DLD1 (cell line): ENCODE measurements around the gene MAB21L4.

ENCODE experiments used
- in situ Hi-C: cut with HindIII; loops from 2 replicates; pipeline ENCODE4 v1.10.0; 2017; ENCODE audit warnings: low sequenced_read_pairs

The MAB21L4 gene

DNA sequence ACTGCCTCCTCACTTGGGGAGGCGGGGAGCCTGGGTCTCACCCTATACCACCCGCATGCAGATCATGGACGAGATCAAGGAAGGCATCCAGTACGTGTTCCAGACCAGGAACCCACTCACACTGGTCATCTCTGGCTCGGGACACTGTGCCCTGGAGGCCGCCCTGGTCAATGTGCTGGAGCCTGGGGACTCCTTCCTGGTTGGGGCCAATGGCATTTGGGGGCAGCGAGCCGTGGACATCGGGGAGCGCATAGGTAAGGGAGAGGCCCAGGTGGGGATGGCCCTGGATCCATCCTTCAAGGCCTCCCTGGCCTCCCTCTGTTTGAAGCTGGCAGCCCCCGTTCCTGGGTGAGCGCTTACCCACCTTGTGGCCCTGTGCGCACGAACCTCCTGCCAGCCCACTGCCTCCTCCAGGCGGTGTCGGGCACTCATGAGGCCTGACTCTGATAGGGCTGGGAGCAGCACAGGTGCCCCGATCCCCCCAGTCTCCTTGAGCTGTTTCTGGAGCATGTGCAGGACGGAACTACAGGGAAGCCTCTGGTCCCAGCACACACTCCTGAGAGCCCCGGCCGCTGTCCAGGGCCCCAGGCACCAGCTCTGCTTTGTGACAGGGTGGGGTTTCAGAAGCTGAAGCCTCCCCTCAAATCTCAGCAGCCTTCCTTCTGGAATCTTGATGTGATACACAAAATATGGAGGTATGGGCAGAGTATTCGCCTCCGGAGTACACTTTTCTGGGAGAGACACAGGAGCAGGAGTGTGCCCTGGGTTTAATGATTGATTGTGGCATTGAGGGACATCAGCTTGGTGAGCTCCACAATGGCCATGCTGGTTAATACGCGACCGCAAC is 26.6 kb downstream of the MAB21L4 start:
- in situ Hi-C loops = no loop called here

DNA sequence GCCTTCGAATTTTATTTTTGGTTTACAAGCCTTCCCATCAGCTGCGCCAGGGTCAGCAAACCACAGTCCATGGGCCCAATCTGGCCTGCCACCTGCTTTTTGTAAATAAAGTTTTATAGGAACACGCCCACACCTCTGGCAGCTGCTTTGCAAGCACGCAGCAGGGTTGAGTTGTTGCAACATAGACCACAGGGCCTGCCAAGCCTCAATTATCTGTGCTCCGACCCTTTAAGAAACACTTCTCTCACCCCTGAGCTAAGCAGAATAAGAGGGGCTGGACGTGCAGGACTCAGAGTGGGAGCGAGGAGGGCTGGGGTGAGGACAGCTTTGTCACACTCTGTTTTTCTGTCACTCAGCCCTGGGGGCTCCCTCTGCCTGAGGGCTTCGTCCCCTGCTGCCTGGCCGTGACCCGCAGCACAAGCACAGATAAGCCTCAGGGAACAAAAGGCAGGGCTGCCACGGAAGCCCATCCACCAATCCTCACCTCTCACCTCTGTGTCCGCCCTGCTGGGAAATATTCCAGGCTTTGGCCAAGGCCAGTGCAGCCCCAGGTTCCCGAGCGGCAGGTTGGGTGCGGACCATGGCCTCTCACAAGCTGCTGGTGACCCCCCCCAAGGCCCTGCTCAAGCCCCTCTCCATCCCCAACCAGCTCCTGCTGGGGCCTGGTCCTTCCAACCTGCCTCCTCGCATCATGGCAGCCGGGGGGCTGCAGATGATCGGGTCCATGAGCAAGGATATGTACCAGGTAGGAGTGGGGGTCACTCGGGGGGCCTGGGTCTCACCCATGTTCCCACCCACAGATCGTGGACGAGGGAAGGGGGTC is 27.5 kb downstream of the MAB21L4 start, which contains the start of gene AGXT:
TSS of gene AGXT (plus strand) at position 539 of the 823 bp plus-strand sequence. CDS start at position 581, 42 bp downstream.
- in situ Hi-C loops = no loop called here

DNA sequence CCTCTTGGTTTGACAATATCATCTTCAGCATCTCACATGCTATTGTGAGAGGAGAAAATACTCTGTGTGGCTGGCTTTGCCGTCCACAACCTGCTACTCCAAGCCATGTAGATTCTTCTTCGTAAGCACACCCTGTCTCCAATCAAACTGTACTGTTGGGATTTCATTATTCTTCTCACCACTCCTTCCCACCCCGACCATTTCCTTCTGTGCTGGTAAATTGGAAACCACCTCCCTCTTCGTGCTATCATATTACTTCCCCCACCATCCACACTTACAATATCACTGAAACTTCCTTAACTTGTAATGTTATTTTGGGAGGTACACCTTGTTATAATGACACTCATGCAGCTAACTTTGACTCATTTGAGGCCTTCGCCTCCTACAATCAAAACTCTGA is 30.6 kb downstream of the MAB21L4 start:
- in situ Hi-C loops = no loop called here

DNA sequence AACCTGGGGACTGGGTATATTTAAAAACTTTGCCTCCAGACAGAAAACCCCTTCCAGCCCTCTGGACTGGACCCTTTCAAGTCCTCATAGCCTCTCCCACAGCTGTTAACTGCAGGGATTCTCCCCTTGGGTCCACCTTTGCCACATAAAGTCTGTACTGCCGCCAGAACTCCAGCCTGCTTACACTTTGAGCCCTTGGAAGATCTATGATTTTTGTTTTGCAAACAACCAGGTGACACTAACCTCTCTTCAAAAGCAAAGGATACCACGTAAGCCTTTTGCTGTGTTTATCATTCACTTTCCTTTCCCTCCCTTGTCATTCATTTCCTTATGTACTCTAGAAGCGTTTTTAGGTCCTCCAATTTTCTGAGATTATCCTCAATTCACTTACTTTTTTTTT is 31.5 kb downstream of the MAB21L4 start:
- in situ Hi-C loops = no loop called here

DNA sequence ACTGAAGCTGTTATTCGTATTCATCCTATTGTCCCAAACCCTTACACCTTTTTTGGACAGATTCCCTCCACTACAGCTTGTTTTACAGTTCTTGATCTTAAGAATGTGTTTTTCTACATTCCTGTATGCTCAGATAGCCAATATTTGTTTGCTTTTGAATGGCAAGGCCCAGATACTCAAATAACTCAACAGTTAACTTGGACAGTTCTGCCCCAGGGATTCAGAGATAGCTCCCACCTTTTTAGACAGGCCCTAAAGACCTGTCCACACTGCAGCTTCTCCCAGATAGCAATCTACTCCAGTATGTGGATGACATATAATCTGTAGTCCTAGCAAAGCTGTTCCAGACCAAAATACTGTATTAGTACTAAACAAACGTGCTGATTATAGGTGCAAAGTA is 34.4 kb downstream of the MAB21L4 start:
- in situ Hi-C loops = no loop called here

DNA sequence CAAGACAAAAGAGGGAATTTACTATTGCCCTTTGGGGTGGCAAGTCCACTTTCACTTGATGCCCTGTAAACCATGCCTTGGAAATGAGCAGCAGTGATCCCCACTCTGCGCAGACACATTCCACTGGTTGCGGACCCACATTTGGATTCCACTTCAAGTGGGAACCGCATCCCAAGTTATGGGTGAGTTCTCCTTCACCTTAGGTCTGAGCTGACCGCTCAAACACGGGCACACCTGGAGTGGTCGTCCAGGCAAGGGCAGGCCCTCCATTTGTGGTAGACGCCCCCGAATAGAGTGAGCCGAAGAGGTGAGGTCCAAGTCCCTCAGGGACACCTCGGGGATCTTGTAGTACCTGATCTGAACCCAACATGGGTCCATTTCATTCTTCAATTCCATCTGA is 37.1 kb downstream of the MAB21L4 start:
- in situ Hi-C loops = no loop called here

DNA sequence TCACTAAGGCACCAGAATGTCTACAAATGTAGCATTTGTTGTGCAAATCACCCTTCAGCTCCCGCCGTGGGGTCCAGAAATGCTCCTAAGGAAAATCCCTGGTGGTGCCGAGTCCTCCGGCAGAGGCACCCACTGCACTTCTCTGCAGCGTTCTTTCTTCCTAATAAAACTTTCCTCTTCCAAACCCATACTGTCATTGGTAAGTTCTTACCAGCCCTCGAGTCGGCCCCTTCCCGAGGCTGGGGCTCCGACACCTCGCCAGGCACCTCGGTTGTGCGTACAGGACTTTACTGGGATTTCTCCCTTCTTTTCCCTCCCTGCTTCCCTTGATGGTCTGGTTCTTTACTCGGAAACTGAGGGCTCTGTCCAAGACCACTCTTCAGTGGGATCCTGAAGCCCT is 37.6 kb downstream of the MAB21L4 start:
- in situ Hi-C loops = no loop called here

DNA sequence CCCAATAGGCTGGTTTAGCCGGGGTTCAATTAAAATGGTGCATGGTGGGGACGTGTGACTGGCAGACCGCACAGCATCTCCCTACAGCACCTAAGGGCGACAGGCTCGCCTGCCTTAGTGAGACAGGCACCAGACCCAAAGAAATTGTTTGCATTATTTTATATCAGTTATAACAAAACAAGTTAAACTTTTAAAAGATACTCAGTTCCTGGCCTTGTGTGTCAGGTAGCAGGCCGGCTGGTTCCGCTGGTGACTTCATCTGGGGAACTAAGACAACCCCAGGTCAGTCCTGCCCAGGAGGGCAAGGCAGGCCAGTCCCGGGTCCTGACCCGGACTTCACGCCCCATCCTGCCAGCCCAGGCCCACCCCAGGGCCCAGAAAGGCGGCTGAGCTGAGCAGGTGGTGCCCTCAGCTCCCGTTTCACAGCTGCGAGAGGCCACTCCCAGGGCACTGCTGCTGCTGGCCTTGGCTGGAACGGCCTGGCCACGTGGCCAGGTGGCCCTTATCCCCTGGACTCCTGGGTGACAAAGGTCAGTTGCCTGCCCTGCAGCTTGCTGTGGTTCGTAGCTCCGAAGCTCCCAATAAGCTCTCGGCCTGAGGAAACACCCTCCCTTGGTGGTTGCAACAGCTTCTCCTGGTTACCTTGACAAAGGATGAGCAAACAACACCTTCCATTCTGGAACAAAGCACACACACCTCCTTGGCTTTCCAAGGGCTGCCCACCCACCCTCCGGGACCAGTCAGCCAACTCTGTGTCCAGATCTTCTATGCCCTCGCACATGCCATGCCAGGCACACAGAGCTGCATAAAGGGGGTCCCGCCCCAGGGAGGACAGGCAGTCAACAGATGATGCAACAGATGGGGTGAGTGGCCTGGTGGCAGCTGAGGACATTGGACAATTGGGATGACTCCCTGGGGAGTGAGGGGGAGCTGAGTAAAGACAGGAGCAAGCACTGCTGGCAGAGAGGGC is 38.6 kb downstream of the MAB21L4 start:
- in situ Hi-C loops = no loop called here

DNA sequence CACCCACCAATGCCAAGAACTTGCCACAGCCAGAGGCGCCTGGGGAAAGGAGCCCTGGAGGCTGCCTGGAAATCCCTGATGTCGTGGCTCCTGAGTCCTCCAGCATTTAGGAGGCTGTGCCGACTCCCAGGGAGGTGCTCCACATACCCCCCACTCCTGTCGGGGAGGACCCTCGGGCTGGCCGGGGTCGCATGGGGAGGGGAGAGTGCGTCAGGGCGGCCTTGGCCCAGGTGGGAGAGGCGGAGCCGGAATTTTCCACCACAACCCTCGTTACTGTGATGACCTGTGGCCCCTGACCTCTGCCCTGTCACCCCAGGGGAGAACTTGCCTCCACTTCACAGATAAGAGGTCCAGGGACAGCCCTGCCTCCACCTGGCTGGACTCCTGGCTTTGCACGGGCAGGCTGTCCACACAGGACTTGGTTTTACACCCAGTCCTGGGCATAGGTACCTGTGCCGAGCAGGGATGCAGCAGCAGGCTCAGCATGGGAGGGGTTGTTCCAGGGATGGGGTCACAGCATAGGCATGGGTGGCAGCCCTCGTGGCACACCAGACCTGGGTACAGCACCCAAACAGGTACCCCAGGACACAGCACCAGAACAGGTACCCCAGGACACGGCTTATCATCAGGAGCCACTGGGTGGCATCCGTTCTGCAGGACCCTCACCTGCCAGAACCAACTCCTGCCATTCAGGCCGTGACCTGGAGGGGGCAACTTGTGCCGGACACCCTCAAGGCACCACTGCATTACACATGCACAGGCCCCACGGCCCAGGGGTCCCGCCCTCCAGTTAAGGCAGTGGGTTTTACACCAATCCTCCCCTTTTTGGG is 39.6 kb downstream of the MAB21L4 start:
- in situ Hi-C loops = no loop called here

DNA sequence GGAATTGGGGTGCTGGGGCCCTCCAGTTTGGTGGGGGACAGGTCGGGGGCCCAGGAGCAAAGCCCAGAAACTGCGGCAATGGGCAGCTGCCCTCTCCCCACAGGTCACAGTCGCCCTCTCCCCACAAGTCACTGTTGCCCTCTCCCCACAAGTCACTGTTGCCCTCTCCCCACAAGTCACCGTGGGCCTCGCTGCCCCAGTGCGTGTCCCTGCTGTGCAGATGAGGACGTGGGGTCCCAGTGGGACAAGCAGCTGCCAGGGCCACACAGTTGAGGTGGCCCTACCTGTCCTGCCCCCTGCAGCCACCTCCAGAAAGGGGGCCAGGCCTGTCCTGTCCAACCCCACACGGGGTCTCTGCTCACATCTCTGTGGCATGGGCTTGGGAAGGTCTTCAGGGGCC is 40.3 kb downstream of the MAB21L4 start:
- in situ Hi-C loops = no loop called here

DNA sequence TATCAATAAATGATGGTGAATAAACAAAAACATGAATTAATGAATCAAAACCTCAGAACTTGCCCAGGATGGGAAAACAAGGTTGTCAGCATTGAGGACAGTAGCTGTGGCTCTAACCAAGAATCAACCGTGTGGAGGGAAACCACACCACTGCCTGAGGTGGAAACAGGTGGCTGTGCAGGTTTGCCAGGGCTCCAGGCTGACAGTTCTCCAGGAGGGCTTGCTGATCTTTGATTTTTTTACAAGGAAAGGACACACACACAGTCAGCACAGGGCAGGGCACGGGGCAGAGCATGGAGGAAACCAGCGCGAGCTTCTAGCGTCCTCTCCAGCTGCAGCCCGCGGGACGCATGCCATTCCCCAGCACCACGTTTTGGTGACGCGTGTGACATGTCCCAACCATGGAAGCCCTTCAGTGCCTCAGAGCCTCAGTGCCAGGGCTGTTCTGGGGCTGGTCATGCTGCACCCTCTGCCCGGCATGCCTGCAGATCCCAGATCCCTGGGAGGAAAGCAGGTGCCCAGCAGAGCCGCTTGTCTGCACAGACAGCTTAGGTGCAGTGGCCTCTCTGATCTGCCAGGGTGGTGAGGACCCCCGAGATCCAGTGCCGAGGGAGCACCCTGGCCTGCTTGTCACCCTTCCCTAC is 43.2 kb downstream of the MAB21L4 start:
- in situ Hi-C loops = no loop called here

DNA sequence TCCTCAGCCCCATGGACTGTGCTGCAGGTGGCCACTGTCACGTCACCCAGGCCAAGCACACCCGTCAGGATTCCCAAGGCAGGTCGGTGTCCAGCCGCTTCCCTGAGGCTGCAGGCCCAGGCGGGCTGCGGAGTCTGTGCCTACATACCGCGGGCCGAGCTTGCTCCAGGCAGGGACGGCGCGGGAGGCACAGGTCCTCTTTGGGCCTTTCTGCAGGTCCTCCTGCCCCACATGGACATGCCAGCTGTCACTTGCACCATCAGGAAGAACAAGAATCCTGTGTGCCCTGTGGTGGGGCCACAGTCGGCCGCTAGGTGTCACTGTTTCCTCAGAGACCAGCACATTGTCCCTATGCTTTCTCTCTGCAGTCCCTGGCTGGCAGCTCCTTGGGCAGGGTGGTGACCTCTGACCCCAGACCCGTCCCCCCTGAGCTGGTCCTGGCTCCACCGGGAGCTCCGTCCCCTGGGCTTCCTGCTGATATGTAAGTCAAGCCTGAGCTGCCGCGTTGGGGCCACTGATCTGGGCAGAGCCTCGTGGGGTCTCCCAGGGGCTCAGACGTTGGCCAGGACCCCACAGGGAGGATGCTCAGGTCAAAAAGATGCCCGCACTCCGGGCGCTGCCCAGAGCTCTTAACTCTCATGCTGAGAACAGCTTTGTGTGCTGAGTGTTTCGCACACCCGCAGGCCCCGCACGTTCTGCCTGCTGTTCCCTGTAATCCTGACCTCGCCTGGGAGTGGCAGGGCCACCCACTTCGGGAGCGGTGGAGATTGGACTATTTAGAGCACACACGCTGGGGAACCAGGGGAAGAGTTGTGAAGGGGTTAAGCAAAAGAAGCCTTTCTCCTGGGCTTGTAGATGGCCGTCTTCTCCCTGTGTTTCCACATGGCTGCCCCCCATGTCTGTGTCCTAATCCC is 44.6 kb downstream of the MAB21L4 start:
- in situ Hi-C loops = no loop called here

DNA sequence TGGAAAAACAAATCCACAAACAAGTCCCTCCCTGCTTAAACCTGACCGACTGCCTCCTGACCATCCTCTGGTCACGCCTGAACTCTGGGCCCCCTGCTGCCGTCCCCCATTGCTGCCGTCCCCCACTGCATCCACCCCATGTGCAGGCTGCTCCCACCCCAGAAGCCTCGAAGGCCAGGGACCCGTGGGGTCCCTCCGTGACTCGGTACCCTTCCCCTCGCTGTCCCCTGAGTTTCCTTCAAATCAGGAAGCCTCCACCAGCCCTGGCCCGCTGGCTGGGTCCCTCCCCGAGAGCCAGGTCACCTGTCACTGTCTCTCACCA is 45.2 kb downstream of the MAB21L4 start:
- in situ Hi-C loops = no loop called here

DNA sequence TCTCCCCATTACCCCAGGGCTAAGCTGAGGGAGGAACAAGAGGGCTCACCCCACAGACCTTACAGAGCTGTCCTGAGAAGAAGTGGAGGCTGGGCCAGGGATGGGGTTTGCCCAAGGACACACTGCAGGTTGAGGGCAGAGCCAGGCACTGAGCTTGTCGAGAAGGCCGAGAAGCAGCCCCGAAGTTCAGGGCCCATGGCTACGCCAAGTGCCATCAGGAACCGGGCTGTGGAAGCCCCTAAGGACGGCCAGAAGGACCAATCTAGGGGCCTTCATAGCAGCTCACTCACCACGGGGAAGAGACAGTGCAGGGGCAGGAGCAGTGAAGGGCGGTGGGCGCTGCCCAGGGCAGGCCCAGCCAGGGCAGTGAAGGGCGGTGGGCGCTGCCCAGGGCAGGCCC is 45.9 kb downstream of the MAB21L4 start:
- in situ Hi-C loops = no loop called here

DNA sequence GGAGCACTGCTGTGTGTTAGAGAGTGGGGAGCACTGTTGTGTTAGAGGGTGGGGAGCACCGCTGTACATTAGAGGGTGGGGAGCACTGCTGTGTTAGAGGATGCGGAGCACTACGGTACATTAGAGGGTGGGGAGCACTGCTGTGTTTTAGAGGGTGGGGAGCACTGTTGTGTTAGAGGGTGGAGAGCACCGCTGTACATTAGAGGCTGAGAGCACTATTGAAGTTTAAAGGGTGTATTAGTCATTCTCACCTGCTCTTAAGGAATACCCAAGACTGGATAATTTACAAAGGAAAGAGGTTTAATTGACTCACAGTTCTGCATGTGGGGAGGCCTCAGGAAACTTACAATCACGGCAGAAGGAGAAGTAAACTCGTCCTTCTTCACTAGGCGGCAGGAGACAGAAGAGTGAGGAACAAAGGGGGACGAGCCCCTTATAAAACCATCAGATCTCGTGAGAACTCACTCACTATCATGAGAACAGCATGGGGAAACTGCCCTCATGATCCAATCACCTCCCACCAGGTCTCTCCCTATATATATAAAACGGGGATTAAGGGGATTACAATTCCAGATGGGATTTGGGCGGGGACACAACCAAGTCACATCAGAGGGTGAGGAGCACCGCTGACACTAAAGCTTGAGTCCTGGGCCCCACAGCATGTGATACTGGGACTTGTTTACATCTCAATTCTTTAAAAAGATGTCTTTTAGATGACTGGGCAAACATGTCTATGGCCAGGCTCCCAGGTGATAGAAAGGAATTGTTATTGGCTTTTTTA is 46.9 kb downstream of the MAB21L4 start:
- in situ Hi-C loops = loop anchor here (10.0 kb wide), 3 partner anchors 56 to 296 kb away; partner anchors contain the start of genes CROCC2 and PASK

DNA sequence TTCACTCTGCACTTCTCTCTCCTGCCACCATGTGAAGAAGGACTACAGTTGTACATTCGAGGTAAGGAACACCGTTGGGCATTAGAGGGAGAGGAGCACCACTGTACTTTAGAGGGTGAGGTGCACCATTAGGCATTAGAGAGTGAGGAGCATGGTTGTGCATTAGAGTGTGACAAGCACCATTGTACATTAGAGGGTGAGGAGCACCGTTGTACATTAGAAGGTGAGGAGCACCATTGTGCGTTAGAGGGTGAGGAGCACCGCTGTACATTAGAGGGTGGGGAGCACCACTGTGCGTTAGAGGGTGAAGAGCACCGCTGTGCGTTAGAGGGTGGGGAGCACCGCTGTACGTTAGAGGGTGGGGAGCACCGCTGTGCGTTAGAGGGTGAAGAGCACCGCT is 48.1 kb downstream of the MAB21L4 start:
- in situ Hi-C loops = loop anchor here (10.0 kb wide), 3 partner anchors 57 to 297 kb away; partner anchors contain the start of genes CROCC2 and PASK

DNA sequence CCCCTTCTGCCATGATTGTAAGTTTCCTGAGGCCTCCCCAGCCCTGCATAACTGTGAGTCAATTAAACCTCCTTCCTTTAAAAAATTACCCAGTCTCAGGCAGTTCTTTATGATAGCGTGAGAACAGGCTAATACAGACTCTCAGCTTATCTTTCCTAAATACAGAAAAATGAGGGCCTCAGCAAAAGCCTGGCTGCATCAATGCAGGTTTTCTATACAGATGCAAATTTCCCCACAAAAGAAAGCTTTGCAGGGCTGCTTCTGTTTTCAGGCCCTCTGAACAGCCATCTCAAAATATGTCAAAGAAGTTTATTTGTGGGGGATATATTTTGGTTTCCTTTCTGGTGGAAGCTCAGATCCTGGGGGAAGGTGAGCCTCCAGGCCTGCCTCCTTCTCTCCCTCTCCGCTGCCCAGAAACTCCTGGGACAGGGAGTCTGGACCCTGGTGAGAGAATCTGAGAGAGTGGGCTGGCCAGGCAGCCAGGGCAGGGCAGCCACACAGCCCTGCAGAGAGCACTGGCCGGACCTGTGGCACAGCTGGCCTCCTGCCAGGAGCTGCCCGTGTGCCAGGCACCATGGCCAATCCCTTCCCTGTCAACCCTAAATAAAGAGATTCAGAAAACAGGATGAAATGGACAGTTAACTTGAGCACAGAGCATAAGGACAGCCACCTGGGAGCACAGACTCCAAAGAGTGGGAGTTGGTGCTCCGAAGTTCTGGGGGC is 48.9 kb downstream of the MAB21L4 start:
- in situ Hi-C loops = loop anchor here (10.0 kb wide), 3 partner anchors 58 to 298 kb away; partner anchors contain the start of genes CROCC2 and PASK
